MCF 10A (cell line): ENCODE data around the gene GABRB1. TPM values are rescaled to one million over a fixed set of nuclear protein-coding genes. Genes with fewer than 3 reads are reported as not detected.

Source experiments
- BruUV-seq: library from RNA; stranded (reverse); fragments of 400-500 nt; replicated peaks from 2 replicates; lab custom pipeline; 2021; lab: Mats Ljungman, UMichigan
- CTCF ChIA-PET: fragments of 300-600 bp; sonication (Branson Sonifier 250); formaldehyde crosslinking; extraction: SDS; loops from one replicate; lab custom pipeline; 2021; ENCODE audit warnings: antibody characterized with exemption, inconsistent platforms; lab: Yijun Ruan, JAX
- POLR2A ChIA-PET: fragments of 300-600, 350-650 bp; sonication (Branson Sonifier 250); formaldehyde crosslinking; extraction: SDS; loops from one replicate; lab custom pipeline; 2020; ENCODE audit warnings: antibody characterized with exemption, inconsistent platforms; lab: Yijun Ruan, JAX
- DNase-seq: peaks from one replicate; pipeline ENCODE4 v3.0.0-alpha.2; 2018; ENCODE audit not compliant: unreplicated experiment
- H3K27ac Mint-ChIP-seq: one replicate; pipeline ENCODE4 v1.8.0; 2022; ENCODE audit warnings: mild to moderate bottlenecking, low read depth, mixed read lengths; ENCODE audit not compliant: unreplicated experiment
- H3K27me3 Mint-ChIP-seq: one replicate; pipeline ENCODE4 v1.8.0; 2022; ENCODE audit warnings: mixed read lengths; ENCODE audit not compliant: insufficient read depth, unreplicated experiment
- H3K36me3 Mint-ChIP-seq: one replicate; pipeline ENCODE4 v1.8.0; 2022; ENCODE audit warnings: mild to moderate bottlenecking, moderate library complexity, mixed read lengths; ENCODE audit not compliant: insufficient read depth, unreplicated experiment
- H3K4me1 Mint-ChIP-seq: one replicate; pipeline ENCODE4 v1.8.0; 2022; ENCODE audit warnings: mixed read lengths; ENCODE audit not compliant: insufficient read depth, unreplicated experiment
- H3K4me3 Mint-ChIP-seq: one replicate; pipeline ENCODE4 v1.8.0; 2022; ENCODE audit warnings: mild to moderate bottlenecking, moderate library complexity, mixed read lengths; ENCODE audit not compliant: unreplicated experiment
- H3K9me3 Mint-ChIP-seq: one replicate; pipeline ENCODE4 v1.8.0; 2022; ENCODE audit warnings: mixed read lengths; ENCODE audit not compliant: unreplicated experiment
- intact Hi-C: fragments of 100-400 bp; cut with micrococcal nuclease; formaldehyde crosslinking; loops from 2 replicates; pipeline ENCODE4 v1.14.1; 2022
- total RNA-seq: library from RNA; stranded (reverse); gene quantifications from 2 replicates; pipeline ENCODE4 v1.2.3, GENCODE V29; 2022
- TF ChIP-seq, protein P1 (sequence below): fragments of 200-600 bp; IDR thresholded peaks from one replicate; pipeline ENCODE4 v1.8.0; 2022; ENCODE audit warnings: antibody characterized with exemption, mild to moderate bottlenecking; ENCODE audit not compliant: unreplicated experiment

GABRB1 gene
- total RNA-seq, 1 experiment from 2014 or later, result not detected

DNA sequence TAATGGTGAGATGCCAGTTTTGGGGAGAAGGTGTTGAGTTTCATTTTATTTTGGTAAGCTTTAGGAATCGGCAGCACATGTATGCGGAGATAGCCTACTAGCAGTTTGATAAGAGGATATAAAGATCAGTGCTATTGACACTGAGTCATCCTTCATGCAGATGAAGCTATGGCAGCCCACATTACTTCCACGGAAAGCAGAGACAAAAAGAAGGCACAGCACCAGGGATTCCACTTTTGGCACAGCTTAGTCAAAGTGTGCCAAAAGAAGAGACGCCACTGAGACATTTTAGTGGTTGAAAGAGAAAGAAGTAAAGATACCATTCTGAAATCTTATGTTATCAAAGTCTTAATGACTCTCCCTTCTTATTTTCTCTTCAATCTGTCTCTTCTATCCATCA lies 103.8 kb downstream of the GABRB1 start:
- H3K36me3 Mint-ChIP-seq, result no peaks in the 10 kb centered on the region
- CTCF ChIA-PET, result interaction anchor here (2.1 kb wide), 1 partner anchor 13 kb away, joined by 12 read pairs; no protein-coding TSS in a partner anchor
- H3K4me1 Mint-ChIP-seq, result no peaks in the 10 kb centered on the region
- BruUV-seq, result no TSS peak
- H3K27me3 Mint-ChIP-seq, result peaks cover 49% of the 10 kb centered on the region
- TF ChIP-seq, protein P1, sequence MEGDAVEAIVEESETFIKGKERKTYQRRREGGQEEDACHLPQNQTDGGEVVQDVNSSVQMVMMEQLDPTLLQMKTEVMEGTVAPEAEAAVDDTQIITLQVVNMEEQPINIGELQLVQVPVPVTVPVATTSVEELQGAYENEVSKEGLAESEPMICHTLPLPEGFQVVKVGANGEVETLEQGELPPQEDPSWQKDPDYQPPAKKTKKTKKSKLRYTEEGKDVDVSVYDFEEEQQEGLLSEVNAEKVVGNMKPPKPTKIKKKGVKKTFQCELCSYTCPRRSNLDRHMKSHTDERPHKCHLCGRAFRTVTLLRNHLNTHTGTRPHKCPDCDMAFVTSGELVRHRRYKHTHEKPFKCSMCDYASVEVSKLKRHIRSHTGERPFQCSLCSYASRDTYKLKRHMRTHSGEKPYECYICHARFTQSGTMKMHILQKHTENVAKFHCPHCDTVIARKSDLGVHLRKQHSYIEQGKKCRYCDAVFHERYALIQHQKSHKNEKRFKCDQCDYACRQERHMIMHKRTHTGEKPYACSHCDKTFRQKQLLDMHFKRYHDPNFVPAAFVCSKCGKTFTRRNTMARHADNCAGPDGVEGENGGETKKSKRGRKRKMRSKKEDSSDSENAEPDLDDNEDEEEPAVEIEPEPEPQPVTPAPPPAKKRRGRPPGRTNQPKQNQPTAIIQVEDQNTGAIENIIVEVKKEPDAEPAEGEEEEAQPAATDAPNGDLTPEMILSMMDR, result no peak
- no peak for DNase-seq
- no peak overlapping the region for H3K27ac Mint-ChIP-seq
- no peaks in the 10 kb centered on the region for H3K9me3 Mint-ChIP-seq
- POLR2A ChIA-PET, result no interaction called here
- H3K4me3 Mint-ChIP-seq, result no peak overlapping the region
- intact Hi-C loops, result no loop called here

DNA sequence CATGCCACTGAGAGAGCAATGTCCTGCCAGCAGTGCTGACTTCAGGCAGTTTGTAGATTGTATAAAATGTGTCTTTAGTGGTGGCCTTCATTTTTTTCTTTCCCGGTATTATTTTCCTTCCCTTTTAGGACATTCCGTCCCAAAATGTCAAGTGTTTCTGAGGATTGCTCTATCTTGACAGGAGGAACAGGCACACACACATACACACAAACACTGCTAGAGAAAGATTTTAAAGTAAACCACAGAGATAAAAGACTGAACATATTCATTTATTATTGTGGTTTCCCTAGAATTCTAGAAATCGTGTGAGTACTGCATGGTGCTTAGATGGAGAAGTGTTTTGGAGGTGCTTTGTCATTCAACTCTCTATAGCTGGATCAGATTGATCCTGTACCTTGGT lies 111.9 kb downstream of the GABRB1 start:
- Mint-ChIP-seq H3K27ac (no peak overlapping the region), H3K4me3 (no peak overlapping the region), H3K4me1 (no peaks in the 10 kb centered on the region), H3K9me3 (no peaks in the 10 kb centered on the region), H3K27me3 (peaks cover 81% of the 10 kb centered on the region), H3K36me3 (no peaks in the 10 kb centered on the region)
- TF ChIP-seq, protein P1, result no peak
- DNase-seq, result no peak
- ChIA-PET POLR2A (no interaction called here), CTCF (interaction anchor here (0.8 kb wide), 1 partner anchor 527 kb away, joined by 4 read pairs; no protein-coding TSS in a partner anchor)
- intact Hi-C loops, result no loop called here
- BruUV-seq, result no TSS peak

DNA sequence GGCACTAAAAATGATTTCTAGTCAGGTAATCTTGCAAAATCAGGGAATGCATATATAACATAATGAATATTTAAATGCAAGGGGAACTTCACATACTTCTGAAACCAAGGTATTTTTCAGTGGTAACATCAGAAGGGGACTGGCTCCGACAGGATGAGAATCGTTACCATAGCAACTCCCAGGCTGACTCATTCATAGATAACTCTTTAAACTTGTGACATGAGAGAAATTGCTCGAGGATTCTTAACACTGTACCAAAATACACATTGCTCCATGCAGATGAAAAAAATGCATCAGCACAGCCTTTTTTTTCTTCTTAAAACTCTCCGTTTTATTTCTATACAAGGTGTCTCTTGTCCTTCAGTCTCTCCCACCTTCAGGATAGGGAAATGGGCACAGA lies 114.3 kb downstream of the GABRB1 start:
- intact Hi-C loops, result no loop called here
- BruUV-seq, result no TSS peak
- ChIA-PET POLR2A (no interaction called here), CTCF (interaction anchor here (3.1 kb wide), 1 partner anchor 23 kb away, joined by 14 read pairs; no protein-coding TSS in a partner anchor)
- DNase-seq, result peak; percentile 25
- Mint-ChIP-seq H3K36me3 (no peaks in the 10 kb centered on the region), H3K4me3 (no peak overlapping the region), H3K4me1 (no peaks in the 10 kb centered on the region), H3K27ac (no peak overlapping the region), H3K9me3 (no peaks in the 10 kb centered on the region), H3K27me3 (peaks cover 89% of the 10 kb centered on the region)
- TF ChIP-seq, protein P1, result no peak

DNA sequence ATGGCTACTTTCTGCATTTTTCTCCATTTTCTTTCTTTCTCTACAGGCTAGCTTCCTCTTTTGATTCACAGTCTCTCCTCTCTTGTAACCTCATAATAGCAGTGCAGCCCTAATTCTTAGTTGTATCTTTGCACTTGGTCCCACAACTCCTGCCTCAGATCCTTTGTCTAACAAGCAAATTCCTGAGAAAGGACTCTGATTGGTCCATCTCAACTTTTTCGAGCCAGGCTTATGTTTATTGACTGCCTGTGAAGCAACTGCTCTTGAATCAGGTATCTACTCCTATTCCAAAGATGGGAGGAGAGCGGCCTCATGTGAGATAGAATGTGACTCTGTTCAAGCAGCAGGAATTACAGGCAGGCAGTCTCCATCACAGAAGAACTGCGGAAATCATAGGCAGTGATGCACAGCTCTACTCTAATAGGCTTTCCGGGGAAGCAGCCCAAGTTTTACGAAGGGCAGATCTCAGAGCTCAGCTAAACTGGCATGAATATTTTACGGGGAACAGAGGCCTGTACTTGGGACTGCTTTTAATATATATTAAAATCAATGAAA lies 123.5 kb downstream of the GABRB1 start:
- POLR2A ChIA-PET, result no interaction called here

More for the DNA sequence above, 123.5 kb downstream of the GABRB1 start:
- DNase-seq, result no peak
- H3K27ac Mint-ChIP-seq, result no peak overlapping the region
- TF ChIP-seq, protein P1, result no peak
- no peaks in the 10 kb centered on the region for H3K4me1 Mint-ChIP-seq
- H3K4me3 Mint-ChIP-seq, result no peak overlapping the region
- intact Hi-C loops, result no loop called here
- no peaks in the 10 kb centered on the region for H3K9me3 Mint-ChIP-seq
- no peaks in the 10 kb centered on the region for H3K36me3 Mint-ChIP-seq
- BruUV-seq, result no TSS peak
- H3K27me3 Mint-ChIP-seq, result peaks cover 61% of the 10 kb centered on the region
- CTCF ChIA-PET, result no interaction called here
